Erythroblast (primary cell): ENCODE results near the gene AFAP1.

Source experiments
- GATA1 ChIP-seq: IDR thresholded peaks from 2 replicates; pipeline ENCODE4 v1.6.1; 2011; ENCODE audit warnings: low read depth, mild to moderate bottlenecking, control low read depth, low read length, moderate library complexity
- POLR2A ChIP-seq: IDR thresholded peaks from 2 replicates; pipeline ENCODE4 v1.6.1; 2011; ENCODE audit warnings: mild to moderate bottlenecking, low read length

GRCh38 chr4:7768736-7769135 lies 170.9 kb downstream of the AFAP1 start:
- TF ChIP-seq POLR2A (no peak), GATA1 (no peak)
